IMR-90 (cell line): ENCODE measurements around the gene BMP8A. TPM values are rescaled to one million over a fixed set of nuclear protein-coding genes. Genes with fewer than 3 reads are reported as not detected.
"Not testable (repeated sequence)": the region's sequence is repeated elsewhere in the genome, so short reads cannot be mapped to it uniquely, and the experiment has no call there.

Experiments
- ATAC-seq: fragments of 200-7000 bp; cut with Tn5 transposase; 2 replicates; pipeline ENCODE4 v1.9.1; 2020; ENCODE audit warnings: low read depth, mild to moderate bottlenecking, moderate library complexity
- BruUV-seq: library from RNA; stranded (reverse); fragments of 400-500 nt; replicated peaks from 2 replicates; lab custom pipeline; 2021; lab: Mats Ljungman, UMichigan
- CTCF ChIA-PET: fragments of 300-600 bp; formaldehyde crosslinking; extraction: SDS; loops from one replicate; lab custom pipeline; 2021; ENCODE audit warnings: antibody characterized with exemption; lab: Yijun Ruan, JAX
- POLR2A ChIA-PET: fragments of 300-600 bp; sonication (Branson Sonifier 250); formaldehyde crosslinking; loops from one replicate; lab custom pipeline; 2022; ENCODE audit warnings: antibody characterized with exemption; ENCODE audit not compliant: unreplicated experiment; lab: Charles Lee
- DNase-seq: peaks from one replicate; pipeline ENCODE4 v3.0.0; 2013
- H2AFZ ChIP-seq: replicated peaks from 2 replicates; pipeline ENCODE3; 2013; ENCODE audit warnings: low read length, mild to moderate bottlenecking; ENCODE audit not compliant: poor library complexity
- H2AK5ac ChIP-seq: 2 replicates; pipeline ENCODE4 v1.6.1; 2013; ENCODE audit warnings: low read depth, low read length, inconsistent platforms
- H2AK9ac ChIP-seq: replicated peaks from 2 replicates; pipeline ENCODE3; 2013; ENCODE audit warnings: mild to moderate bottlenecking, low read depth, low read length, moderate library complexity; ENCODE audit not compliant: poor library complexity
- H2BK120ac ChIP-seq: 2 replicates; pipeline ENCODE4 v1.6.1; 2013; ENCODE audit warnings: low read depth, low read length, inconsistent platforms
- H2BK15ac ChIP-seq: 3 replicates; pipeline ENCODE4 v1.6.1; 2013; ENCODE audit warnings: low read depth, low read length, inconsistent platforms
- H2BK20ac ChIP-seq: 2 replicates; pipeline ENCODE4 v1.6.1; 2013; ENCODE audit warnings: low read depth, mild to moderate bottlenecking, inconsistent platforms, low read length, moderate library complexity
- H2BK5ac ChIP-seq: 2 replicates; pipeline ENCODE4 v1.6.1; 2013; ENCODE audit warnings: mild to moderate bottlenecking, low read depth, low read length, inconsistent platforms; ENCODE audit not compliant: poor library complexity, severe bottlenecking
- H3K14ac ChIP-seq: replicated peaks from 2 replicates; pipeline ENCODE4 v1.6.1; 2013; ENCODE audit warnings: low read depth, low read length, inconsistent platforms
- H3K18ac ChIP-seq: 2 replicates; pipeline ENCODE4 v1.6.1; 2013; ENCODE audit warnings: low read depth, low read length, control low read depth
- H3K23ac ChIP-seq: 2 replicates; pipeline ENCODE4 v1.6.1; 2013; ENCODE audit warnings: low read depth, low read length, inconsistent platforms
- H3K27ac ChIP-seq: 2 replicates; pipeline ENCODE4 v1.5.1; 2013; ENCODE audit warnings: mild to moderate bottlenecking, control low read depth, low read length; ENCODE audit not compliant: insufficient read depth
- H3K27me3 ChIP-seq: 2 replicates; pipeline ENCODE4 v1.6.1; 2013; ENCODE audit warnings: low read length; ENCODE audit not compliant: control insufficient read depth, insufficient read depth
- H3K36me3 ChIP-seq: 2 replicates; pipeline ENCODE4 v1.6.1; 2013; ENCODE audit warnings: low read length, mixed read lengths; ENCODE audit not compliant: control insufficient read depth, insufficient read depth
- H3K4ac ChIP-seq: 2 replicates; pipeline ENCODE4 v1.6.1; 2013; ENCODE audit warnings: low read depth, low read length, inconsistent platforms
- H3K4me1 ChIP-seq: 2 replicates; pipeline ENCODE4 v1.6.1; 2013; ENCODE audit warnings: low read length, mixed read lengths; ENCODE audit not compliant: control insufficient read depth, insufficient read depth
- H3K4me2 ChIP-seq: 2 replicates; pipeline ENCODE4 v1.6.1; 2013; ENCODE audit warnings: low read depth, mild to moderate bottlenecking, control low read depth, low read length, moderate library complexity
- H3K4me3 ChIP-seq: 2 replicates; pipeline ENCODE4 v1.5.1; 2013; ENCODE audit warnings: low read depth, mild to moderate bottlenecking, control low read depth, low read length, moderate library complexity; ENCODE audit not compliant: insufficient read depth
- H3K56ac ChIP-seq: 2 replicates; pipeline ENCODE4 v1.6.1; 2013; ENCODE audit warnings: low read length, inconsistent platforms; ENCODE audit not compliant: insufficient read depth; ENCODE audit errors: extremely low read depth
- H3K79me1 ChIP-seq, 2 experiments: 2 replicates each; pipeline ENCODE4 v1.6.1; 2013; ENCODE audit warnings: low read length in 2 of 2, inconsistent platforms in 1 of 2, low read depth in 1 of 2
- H3K9ac ChIP-seq: 2 replicates; pipeline ENCODE4 v1.6.1; 2013; ENCODE audit warnings: low read depth, low read length, control low read depth
- H3K9me1 ChIP-seq: 2 replicates; pipeline ENCODE4 v1.6.1; 2013; ENCODE audit warnings: low read length, inconsistent platforms; ENCODE audit not compliant: insufficient read depth
- H3K9me3 ChIP-seq: 2 replicates; pipeline ENCODE4 v1.6.1; 2013; ENCODE audit warnings: low read length; ENCODE audit not compliant: control insufficient read depth, insufficient read depth
- H4K20me1 ChIP-seq: 2 replicates; pipeline ENCODE4 v1.6.1; 2013; ENCODE audit warnings: low read length, inconsistent platforms; ENCODE audit not compliant: insufficient read depth
- H4K5ac ChIP-seq: 2 replicates; pipeline ENCODE4 v1.6.1; 2013; ENCODE audit warnings: mild to moderate bottlenecking, low read depth, low read length, control low read depth
- H4K8ac ChIP-seq, 2 experiments: 2 replicates each; pipeline ENCODE4 v1.6.1; 2013; ENCODE audit warnings: low read depth in 2 of 2, low read length in 2 of 2, control low read depth in 1 of 2, inconsistent platforms in 1 of 2
- H4K91ac ChIP-seq: 2 replicates; pipeline ENCODE4 v1.6.1; 2013; ENCODE audit warnings: low read depth, low read length, inconsistent platforms; ENCODE audit not compliant: insufficient read depth
- WGBS, 2 experiments: methylation state at CpG; one replicate each; pipeline versions ENCODE4 v1.1.5 to v1.1.7; 2013; ENCODE audit warnings: missing lambda C conversion rate in 2 of 2; ENCODE audit not compliant: insufficient read length in 1 of 2; ENCODE audit errors: extremely low coverage in 2 of 2; 5-methylcytosine and 5-hydroxymethylcytosine counted together
- dilution Hi-C: fragments of 300-500 bp; cut with HindIII; formaldehyde crosslinking; loops from one replicate; pipeline ENCODE4 v1.14.3; 2018; ENCODE audit warnings: low sequenced_read_pairs; ENCODE audit not compliant: unreplicated experiment
- in situ Hi-C: fragments of 300-500 bp; cut with MboI; formaldehyde crosslinking; loops from 3 replicates; pipeline ENCODE4 v1.14.3; 2019; ENCODE audit warnings: low sequenced_read_pairs, inconsistent platforms, mixed read lengths
- intact Hi-C: fragments of 100-400 bp; cut with micrococcal nuclease; formaldehyde crosslinking; loops from 2 replicates; pipeline ENCODE4 v1.10.0; 2022
- polyA plus RNA-seq, 3 experiments: library from polyadenylated mRNA; depleted of rRNA; stranded (reverse); fragments of >200 nt; gene quantifications; 2 replicates each; pipeline ENCODE4 v1.2.3, GENCODE V29; 2012; ENCODE audit warnings: low replicate concordance in 1 of 3
- total RNA-seq: library from RNA; depleted of rRNA; stranded (reverse); fragments of >200 nt; gene quantifications from 2 replicates; pipeline ENCODE4 v1.2.3, GENCODE V29; 2012

Gene BMP8A
- total and polyA plus RNA-seq, 2 of the 4 experiments (the other 2 are of a cell fraction) = not detected

DNA sequence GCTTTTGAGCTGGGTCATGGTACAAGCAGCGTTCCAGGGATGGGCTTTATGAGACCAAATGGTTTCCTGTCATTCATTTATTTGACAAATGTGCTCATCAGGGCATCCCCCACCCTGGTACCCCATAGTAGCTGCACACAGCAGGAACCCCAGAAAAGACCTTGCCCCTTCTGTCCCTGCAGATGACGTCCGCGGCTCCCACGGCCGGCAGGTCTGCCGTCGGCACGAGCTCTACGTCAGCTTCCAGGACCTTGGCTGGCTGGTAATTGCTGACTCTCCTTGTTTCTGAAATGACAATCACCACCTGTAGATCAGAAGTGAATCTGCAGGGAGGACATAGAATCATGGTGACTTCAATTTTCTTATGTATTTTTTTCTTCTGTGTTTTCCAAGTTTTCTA, 30.8 kb downstream of the BMP8A start:
- H3K56ac ChIP-seq, H3K23ac ChIP-seq, dilution Hi-C loops, H4K20me1 ChIP-seq, H3K9ac ChIP-seq, H4K8ac ChIP-seq, H3K14ac ChIP-seq, H3K27ac ChIP-seq, H2BK120ac ChIP-seq, H2AK9ac ChIP-seq, CTCF ChIA-PET, H3K9me3 ChIP-seq, H2BK15ac ChIP-seq, BruUV-seq, H2AK5ac ChIP-seq, H2AFZ ChIP-seq, in situ Hi-C loops, DNase-seq, ATAC-seq, H4K5ac ChIP-seq, H2BK20ac ChIP-seq, H3K4ac ChIP-seq, H3K79me1 ChIP-seq, H3K18ac ChIP-seq, H3K4me1 ChIP-seq, H2BK5ac ChIP-seq, H3K36me3 ChIP-seq, H4K91ac ChIP-seq, H3K4me3 ChIP-seq, POLR2A ChIA-PET, H3K4me2 ChIP-seq, H3K9me1 ChIP-seq, H3K27me3 ChIP-seq: not testable (repeated sequence)
- WGBS, 2 experiments = 100% methylated on average over 1 of the region's 10 CpGs; no CpG with 5 or more reads in 1 of the 2 experiments
- intact Hi-C loops = loop anchor here (5.0 kb wide), 1 partner anchor 240 kb away; no protein-coding TSS in a partner anchor
